ENCODE measurements around the gene NFIA. TPM values are rescaled to one million over a fixed set of nuclear protein-coding genes. Genes with fewer than 3 reads are reported as not detected.

The NFIA gene
- total and polyA plus RNA-seq, 2 donors (not counting 1 experiment from before 2014, with no cell fraction given) = 0.28 to 0.54 TPM

DNA sequence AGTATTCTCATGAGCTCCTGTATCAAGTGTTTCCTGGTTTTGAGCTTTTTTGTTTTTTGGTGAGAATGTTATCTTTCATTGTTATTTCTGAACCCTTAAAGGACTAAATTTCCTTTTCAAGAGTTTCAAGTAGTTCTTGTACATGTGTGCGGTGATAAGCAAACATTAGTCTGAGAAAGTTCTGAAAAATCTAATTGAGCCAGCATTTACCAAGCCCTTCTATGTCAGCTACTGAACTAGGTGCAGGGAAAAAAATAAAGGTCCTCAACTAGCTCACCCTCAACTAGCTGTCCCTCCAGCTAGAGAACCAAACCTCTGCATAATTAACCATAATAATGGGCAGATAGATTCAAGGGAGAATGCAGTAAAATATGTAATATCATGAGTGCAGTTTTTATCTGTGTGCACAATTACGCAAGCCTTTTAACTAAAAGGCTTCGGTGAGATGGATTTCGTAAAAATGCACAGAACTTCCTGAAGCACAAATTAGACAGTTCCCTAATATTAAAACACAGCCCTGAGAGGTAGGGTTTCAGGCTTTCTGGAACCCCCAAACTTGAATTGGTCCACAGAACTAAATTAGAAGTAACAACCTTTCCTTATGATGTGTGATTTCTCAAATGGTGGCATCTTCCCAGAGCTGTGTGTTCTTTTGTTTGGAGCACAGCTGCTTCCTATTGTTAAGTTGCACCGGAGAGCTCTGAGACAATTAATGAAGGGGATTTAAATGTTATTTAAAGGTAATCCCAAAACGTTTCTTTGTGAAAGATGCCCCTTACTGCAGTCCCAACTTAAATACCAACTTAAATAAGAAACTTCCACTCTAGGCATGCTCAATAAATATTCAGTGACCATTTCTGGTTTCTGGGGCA, 165.8 kb downstream of the NFIA start:
- ATAC-seq (ENCODE audit: low read depth) (no peak), DNase-seq (no peak)
- no peak for TF ChIP-seq EZH2 (IDR thresholded peaks at IDR 0.05; ENCODE audit: borderline replicate concordance, insufficient read depth, low read depth, low read length, poor library complexity, severe bottlenecking)
- TF ChIP-seq, protein P1, sequence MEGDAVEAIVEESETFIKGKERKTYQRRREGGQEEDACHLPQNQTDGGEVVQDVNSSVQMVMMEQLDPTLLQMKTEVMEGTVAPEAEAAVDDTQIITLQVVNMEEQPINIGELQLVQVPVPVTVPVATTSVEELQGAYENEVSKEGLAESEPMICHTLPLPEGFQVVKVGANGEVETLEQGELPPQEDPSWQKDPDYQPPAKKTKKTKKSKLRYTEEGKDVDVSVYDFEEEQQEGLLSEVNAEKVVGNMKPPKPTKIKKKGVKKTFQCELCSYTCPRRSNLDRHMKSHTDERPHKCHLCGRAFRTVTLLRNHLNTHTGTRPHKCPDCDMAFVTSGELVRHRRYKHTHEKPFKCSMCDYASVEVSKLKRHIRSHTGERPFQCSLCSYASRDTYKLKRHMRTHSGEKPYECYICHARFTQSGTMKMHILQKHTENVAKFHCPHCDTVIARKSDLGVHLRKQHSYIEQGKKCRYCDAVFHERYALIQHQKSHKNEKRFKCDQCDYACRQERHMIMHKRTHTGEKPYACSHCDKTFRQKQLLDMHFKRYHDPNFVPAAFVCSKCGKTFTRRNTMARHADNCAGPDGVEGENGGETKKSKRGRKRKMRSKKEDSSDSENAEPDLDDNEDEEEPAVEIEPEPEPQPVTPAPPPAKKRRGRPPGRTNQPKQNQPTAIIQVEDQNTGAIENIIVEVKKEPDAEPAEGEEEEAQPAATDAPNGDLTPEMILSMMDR (IDR thresholded peaks at IDR 0.05) = no peak
- no peak overlapping the region for H3K9ac ChIP-seq (ENCODE audit: low read length)
- H2AFZ ChIP-seq (ENCODE audit: insufficient read depth, low read depth, low read length, poor library complexity, severe bottlenecking) = no peak overlapping the region
- no peaks in the 10 kb centered on the region for H3K4me1 ChIP-seq (ENCODE audit: control insufficient read depth in 2 of 2, insufficient read depth in 2 of 2, low read length in 2 of 2)
- Mint-ChIP-seq H3K4me3 (no peak overlapping the region), H3K27ac (no peak overlapping the region), H3K4me1 (no peaks in the 10 kb centered on the region), H3K27me3 (peaks cover 3% of the 10 kb centered on the region), H3K9me3 (ENCODE audit: insufficient read depth) (no peaks in the 10 kb centered on the region)
- intact Hi-C loops (cut with micrococcal nuclease) = no loop called here
- H3K4me2 ChIP-seq (replicated peaks; ENCODE audit: low read depth, low read length, poor library complexity, severe bottlenecking) = no peak overlapping the region
- CTCF ChIA-PET = no interaction called here
- H4K20me1 ChIP-seq (ENCODE audit: control insufficient read depth, insufficient read depth, low read length, poor library complexity, severe bottlenecking) = no peaks in the 10 kb centered on the region
- no peaks in the 10 kb centered on the region for H3K36me3 ChIP-seq (replicated peaks in 1 of 2; ENCODE audit: control extremely low read depth in 1 of 2, control insufficient read depth in 1 of 2, extremely low read depth in 1 of 2, insufficient read depth in 2 of 2, low read length in 1 of 2)
- no peak overlapping the region for H3K4me3 ChIP-seq (ENCODE audit: control extremely low read depth in 1 of 5, extremely low read depth in 1 of 5, insufficient read depth in 1 of 5, low read depth in 2 of 5, low read length in 4 of 5)
- H3K27me3 ChIP-seq (replicated peaks in 1 of 4; ENCODE audit: control extremely low read depth in 1 of 4, control insufficient read depth in 3 of 4, insufficient read depth in 4 of 4, low read length in 3 of 4) = no peaks in the 10 kb centered on the region
- no peaks in the 10 kb centered on the region for H3K79me2 ChIP-seq (ENCODE audit: control insufficient read depth, insufficient read depth, low read length)
- H3K9me3 ChIP-seq (ENCODE audit: control extremely low read depth in 1 of 3, control insufficient read depth in 2 of 3, insufficient read depth in 1 of 3, low read length in 2 of 3) = no peaks in the 10 kb centered on the region
- no peak overlapping the region for H3K27ac ChIP-seq (ENCODE audit: low read length in 2 of 2)
- POLR2A ChIA-PET = no interaction called here
- WGBS (ENCODE audit: insufficient coverage) = no CpG with 5 or more reads among the region's 6 CpGs

DNA sequence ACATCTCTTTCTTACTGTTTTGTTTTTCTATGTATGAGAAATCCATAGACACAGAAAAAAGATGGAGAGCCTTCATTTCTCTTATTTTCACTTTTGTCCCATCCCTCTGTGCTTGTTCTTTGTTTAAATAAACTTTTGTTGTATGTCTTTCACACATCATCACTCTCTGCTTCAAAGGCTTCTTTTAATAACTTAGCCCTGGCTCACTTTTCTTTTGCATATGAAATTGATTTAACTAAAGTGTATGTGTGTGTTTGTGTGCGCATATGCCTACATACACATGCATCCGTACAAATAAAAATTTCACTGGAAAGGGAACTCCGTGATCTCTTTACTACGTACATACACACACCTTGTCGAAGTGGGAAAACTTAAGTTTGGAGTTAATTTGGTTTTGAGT, 168.6 kb downstream of the NFIA start:
- Histone ChIP-seq H3K27ac (ENCODE audit: low read length in 2 of 2) (no peak overlapping the region), H3K79me2 (ENCODE audit: control insufficient read depth, insufficient read depth, low read length) (no peaks in the 10 kb centered on the region), H3K27me3 (replicated peaks in 1 of 4; ENCODE audit: control extremely low read depth in 1 of 4, control insufficient read depth in 3 of 4, insufficient read depth in 4 of 4, low read length in 3 of 4) (no peaks in the 10 kb centered on the region), H3K4me2 (replicated peaks; ENCODE audit: low read depth, low read length, poor library complexity, severe bottlenecking) (no peak overlapping the region), H3K4me1 (ENCODE audit: control insufficient read depth in 2 of 2, insufficient read depth in 2 of 2, low read length in 2 of 2) (peaks cover 0 to 5% of the 10 kb centered on the region in 2 donors), H2AFZ (ENCODE audit: insufficient read depth, low read depth, low read length, poor library complexity, severe bottlenecking) (no peak overlapping the region), H4K20me1 (ENCODE audit: control insufficient read depth, insufficient read depth, low read length, poor library complexity, severe bottlenecking) (no peaks in the 10 kb centered on the region), H3K9ac (ENCODE audit: low read length) (no peak overlapping the region), H3K4me3 (ENCODE audit: control extremely low read depth in 1 of 5, extremely low read depth in 1 of 5, insufficient read depth in 1 of 5, low read depth in 2 of 5, low read length in 4 of 5) (no peak overlapping the region), H3K36me3 (replicated peaks in 1 of 2; ENCODE audit: control extremely low read depth in 1 of 2, control insufficient read depth in 1 of 2, extremely low read depth in 1 of 2, insufficient read depth in 2 of 2, low read length in 1 of 2) (no peaks in the 10 kb centered on the region), H3K9me3 (ENCODE audit: control extremely low read depth in 1 of 3, control insufficient read depth in 2 of 3, insufficient read depth in 1 of 3, low read length in 2 of 3) (no peaks in the 10 kb centered on the region)
- Mint-ChIP-seq H3K27me3 (peaks cover 3% of the 10 kb centered on the region), H3K4me3 (no peak overlapping the region), H3K4me1 (peaks cover 11% of the 10 kb centered on the region), H3K9me3 (ENCODE audit: insufficient read depth) (no peaks in the 10 kb centered on the region), H3K27ac (no peak overlapping the region)
- POLR2A ChIA-PET = no interaction called here
- TF ChIP-seq, protein P1 (IDR thresholded peaks at IDR 0.05) = no peak
- no peak for TF ChIP-seq EZH2 (IDR thresholded peaks at IDR 0.05; ENCODE audit: borderline replicate concordance, insufficient read depth, low read depth, low read length, poor library complexity, severe bottlenecking)
- ATAC-seq (ENCODE audit: low read depth) (no peak), DNase-seq (no peak)
- CTCF ChIA-PET = interaction anchor here (0.5 kb wide), 1 partner anchor 201 kb away, joined by 3 read pairs; no protein-coding TSS in a partner anchor
- intact Hi-C loops (cut with micrococcal nuclease) = no loop called here
- WGBS (ENCODE audit: insufficient coverage) = no CpG with 5 or more reads among the region's 5 CpGs

All from B cell (primary cell).